Keratinocyte (primary cell): ENCODE measurements around the gene GPSM1. TPM values are rescaled to one million over a fixed set of nuclear protein-coding genes. Genes with fewer than 3 reads are reported as not detected.

Experiments used
- DNase-seq: peaks from one replicate; pipeline ENCODE4 v3.0.0-alpha.2; 2011; ENCODE audit warnings: low read depth, missing footprints, low spot score
- FAIRE-seq: peaks from 2 replicates; lab custom pipeline; 2011; peaks lifted over from hg19 to GRCh38; lab: Jason Lieb, UNC
- H2AFZ ChIP-seq: 2 replicates; pipeline ENCODE4 v1.6.0; 2012; ENCODE audit warnings: low read length, control low read depth, inconsistent platforms; ENCODE audit not compliant: control insufficient read depth
- H3K27ac ChIP-seq: 2 replicates; pipeline ENCODE4 v1.5.1; 2011; ENCODE audit warnings: low read length; ENCODE audit not compliant: control insufficient read depth, insufficient read depth
- H3K27me3 ChIP-seq: 3 replicates; pipeline ENCODE4 v1.6.0; 2011; ENCODE audit warnings: low read length; ENCODE audit not compliant: control insufficient read depth, insufficient read depth; ENCODE audit errors: extremely low read depth
- H3K36me3 ChIP-seq, 2 experiments: 2 replicates in 1 of 2; 3 replicates in 1 of 2; pipeline ENCODE4 v1.5.1; 2011; ENCODE audit warnings: low read length in 2 of 2, mild to moderate bottlenecking in 1 of 2; ENCODE audit not compliant: control insufficient read depth in 2 of 2, insufficient read depth in 2 of 2; ENCODE audit errors: extremely low read depth in 1 of 2
- H3K4me1 ChIP-seq: 3 replicates; pipeline ENCODE4 v1.5.1; 2011; ENCODE audit warnings: low read length; ENCODE audit not compliant: control insufficient read depth, insufficient read depth; ENCODE audit errors: extremely low read depth
- H3K4me2 ChIP-seq: 3 replicates; pipeline ENCODE4 v1.6.0; 2011; ENCODE audit warnings: low read depth, low read length; ENCODE audit not compliant: control insufficient read depth, insufficient read depth; ENCODE audit errors: extremely low read depth
- H3K4me3 ChIP-seq, 3 experiments: fragments of 200-600 bp in 1 of 3; sonication (generic) in 1 of 3; 2 replicates in 2 of 3; 3 replicates in 1 of 3; pipeline ENCODE4 v1.5.1; 2011 to 2016; ENCODE audit warnings: low read length in 3 of 3, mild to moderate bottlenecking in 3 of 3, control low read depth in 2 of 3, inconsistent platforms in 1 of 3, low read depth in 1 of 3, mixed read lengths in 1 of 3, mixed run types in 1 of 3, moderate library complexity in 1 of 3; ENCODE audit not compliant: control insufficient read depth in 2 of 3, insufficient read depth in 2 of 3; ENCODE audit errors: extremely low read depth in 1 of 3
- H3K79me2 ChIP-seq: 2 replicates; pipeline ENCODE4 v1.6.0; 2012; ENCODE audit warnings: low read length; ENCODE audit not compliant: control insufficient read depth, insufficient read depth
- H3K9ac ChIP-seq: 3 replicates; pipeline ENCODE4 v1.6.0; 2011; ENCODE audit warnings: low read length; ENCODE audit not compliant: control insufficient read depth, insufficient read depth; ENCODE audit errors: extremely low read depth
- H3K9me1 ChIP-seq: 3 replicates; pipeline ENCODE4 v1.6.0; 2011; ENCODE audit warnings: low read length; ENCODE audit not compliant: control insufficient read depth, insufficient read depth; ENCODE audit errors: extremely low read depth
- H3K9me3 ChIP-seq: 2 replicates; pipeline ENCODE4 v1.5.1; 2012; ENCODE audit warnings: low read depth, low read length; ENCODE audit not compliant: control insufficient read depth
- H4K20me1 ChIP-seq: 3 replicates; pipeline ENCODE4 v1.6.0; 2011; ENCODE audit warnings: low read length; ENCODE audit not compliant: control insufficient read depth, insufficient read depth; ENCODE audit errors: extremely low read depth
- EZH2 ChIP-seq: IDR thresholded peaks from one replicate; pipeline ENCODE4 v1.6.1; 2012; ENCODE audit warnings: inconsistent platforms, mild to moderate bottlenecking, low read length, moderate library complexity
- dilution Hi-C: fragments of 300-500 bp; cut with MboI; formaldehyde crosslinking; loops from one replicate; pipeline ENCODE4 v1.7.0; 2020; ENCODE audit warnings: low sequenced_read_pairs; ENCODE audit not compliant: extremely low pct_ligation_motif_present
- polyA plus RNA-seq, 5 experiments: library from polyadenylated mRNA; depleted of rRNA in 3 of 5; stranded (reverse) in 3 of 5; stranded (forward) in 1 of 5; unstranded in 1 of 5; fragments of >200 nt; gene quantifications; 1 replicate in 1 of 5; 2 replicates in 3 of 5; 3 replicates in 1 of 5; pipeline versions ENCODE4 v1.2.1 to v1.2.3, GENCODE V29; 2011 to 2012; ENCODE audit warnings: missing spikeins in 2 of 5, low read depth in 1 of 5, low replicate concordance in 1 of 5
- TF ChIP-seq, protein P1 (sequence below), 3 experiments: IDR thresholded peaks in 1 of 3; conservative IDR thresholded peaks in 1 of 3; optimal IDR thresholded peaks in 1 of 3; 2 replicates in 2 of 3; 3 replicates in 1 of 3; pipeline versions ENCODE3 to v1.5.1; 2011; ENCODE audit warnings: low read length in 3 of 3, mild to moderate bottlenecking in 3 of 3, moderate library complexity in 2 of 3, control low read depth in 1 of 3, inconsistent platforms in 1 of 3; ENCODE audit not compliant: insufficient read depth in 2 of 3; ENCODE audit errors: extremely low read depth in 1 of 3

GPSM1 gene
- polyA plus RNA-seq, 1 donor (not counting 4 experiments of a cell fraction or from before 2014, with no cell fraction given): 2.5 TPM

DNA sequence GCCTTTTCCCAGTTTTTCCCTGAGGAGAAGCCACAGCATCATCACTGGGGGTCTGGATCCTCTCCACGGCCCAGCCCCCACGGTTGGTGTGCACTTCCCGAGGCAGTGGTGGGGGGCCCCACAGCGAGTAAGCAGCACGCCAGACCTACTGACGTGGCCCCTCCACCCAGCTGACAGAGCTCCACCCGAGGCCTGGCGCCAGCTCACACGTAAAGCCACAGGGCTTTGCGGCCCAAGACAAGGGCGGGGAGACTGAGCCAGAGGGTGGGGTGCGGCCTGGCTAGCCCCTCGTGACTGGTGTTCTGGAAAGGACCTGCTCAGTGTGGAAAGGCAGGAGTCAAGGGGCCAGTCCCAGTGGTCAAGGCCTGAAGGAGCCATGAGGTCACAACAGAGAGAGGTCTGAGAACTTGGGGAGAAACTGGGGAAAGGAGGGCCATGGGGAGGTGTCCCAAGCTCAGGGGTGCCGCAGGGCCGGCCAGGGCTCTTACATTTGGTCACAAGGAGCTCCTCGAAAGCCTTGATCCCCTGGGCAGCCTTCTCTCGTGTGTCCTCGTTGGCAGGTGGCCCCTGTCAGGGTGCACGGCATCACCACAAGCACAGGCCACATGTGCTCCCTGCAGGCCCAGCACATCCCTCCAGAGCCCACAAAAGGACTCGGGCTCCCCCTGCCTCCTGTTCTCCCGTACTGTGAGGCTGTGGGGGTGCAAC lies 67.1 kb downstream of the GPSM1 start:
- dilution Hi-C loops: no loop called here
- no peak for FAIRE-seq
- H3K36me3 ChIP-seq: peaks cover 59% of the 10 kb centered on the region in 2 experiments

GRCh38 chr9:136395020-136395340 lies 67.6 kb downstream of the GPSM1 start:
- no peak for FAIRE-seq

More for the DNA sequence above, 67.1 kb downstream of the GPSM1 start:
- peaks cover 32% of the 10 kb centered on the region for H3K79me2 ChIP-seq
- peaks cover 4% of the 10 kb centered on the region for H3K9me1 ChIP-seq
- peaks cover 5% of the 10 kb centered on the region for H4K20me1 ChIP-seq
- peaks cover 8% of the 10 kb centered on the region for H3K4me1 ChIP-seq
- no peak overlapping the region for H3K4me3 ChIP-seq
- no peaks in the 10 kb centered on the region for H3K27me3 ChIP-seq
- H3K9me3 ChIP-seq: no peaks in the 10 kb centered on the region
- H2AFZ ChIP-seq: no peak overlapping the region
- DNase-seq: no peak
- TF ChIP-seq EZH2: no peak
- TF ChIP-seq, protein P1, sequence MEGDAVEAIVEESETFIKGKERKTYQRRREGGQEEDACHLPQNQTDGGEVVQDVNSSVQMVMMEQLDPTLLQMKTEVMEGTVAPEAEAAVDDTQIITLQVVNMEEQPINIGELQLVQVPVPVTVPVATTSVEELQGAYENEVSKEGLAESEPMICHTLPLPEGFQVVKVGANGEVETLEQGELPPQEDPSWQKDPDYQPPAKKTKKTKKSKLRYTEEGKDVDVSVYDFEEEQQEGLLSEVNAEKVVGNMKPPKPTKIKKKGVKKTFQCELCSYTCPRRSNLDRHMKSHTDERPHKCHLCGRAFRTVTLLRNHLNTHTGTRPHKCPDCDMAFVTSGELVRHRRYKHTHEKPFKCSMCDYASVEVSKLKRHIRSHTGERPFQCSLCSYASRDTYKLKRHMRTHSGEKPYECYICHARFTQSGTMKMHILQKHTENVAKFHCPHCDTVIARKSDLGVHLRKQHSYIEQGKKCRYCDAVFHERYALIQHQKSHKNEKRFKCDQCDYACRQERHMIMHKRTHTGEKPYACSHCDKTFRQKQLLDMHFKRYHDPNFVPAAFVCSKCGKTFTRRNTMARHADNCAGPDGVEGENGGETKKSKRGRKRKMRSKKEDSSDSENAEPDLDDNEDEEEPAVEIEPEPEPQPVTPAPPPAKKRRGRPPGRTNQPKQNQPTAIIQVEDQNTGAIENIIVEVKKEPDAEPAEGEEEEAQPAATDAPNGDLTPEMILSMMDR (optimal IDR thresholded peaks at IDR 0.05 in 1 of 3, IDR thresholded peaks at IDR 0.05 in 1 of 3, conservative IDR thresholded peaks at IDR 0.05 in 1 of 3; ENCODE audit: extremely low read depth in 1 of 3, insufficient read depth in 2 of 3, low read length in 3 of 3): no peak
- no peak overlapping the region for H3K27ac ChIP-seq
- no peak overlapping the region for H3K4me2 ChIP-seq
- H3K9ac ChIP-seq: no peak overlapping the region

More at GRCh38 chr9:136395020-136395340, 67.6 kb downstream of the GPSM1 start:
- no peak overlapping the region for H3K4me2 ChIP-seq
- no peak overlapping the region for H3K4me3 ChIP-seq
- no peaks in the 10 kb centered on the region for H3K27me3 ChIP-seq
- H3K27ac ChIP-seq: no peak overlapping the region
- no peaks in the 10 kb centered on the region for H3K9me3 ChIP-seq
- peaks cover 4% of the 10 kb centered on the region for H3K9me1 ChIP-seq
- H3K36me3 ChIP-seq: peaks cover 54 to 59% of the 10 kb centered on the region in 2 experiments
- TF ChIP-seq EZH2: no peak
- TF ChIP-seq, protein P1 (optimal IDR thresholded peaks at IDR 0.05 in 1 of 3, IDR thresholded peaks at IDR 0.05 in 1 of 3, conservative IDR thresholded peaks at IDR 0.05 in 1 of 3; ENCODE audit: extremely low read depth in 1 of 3, insufficient read depth in 2 of 3, low read length in 3 of 3): no peak
- H4K20me1 ChIP-seq: peaks cover 5% of the 10 kb centered on the region
- dilution Hi-C loops: no loop called here
- peaks cover 37% of the 10 kb centered on the region for H3K79me2 ChIP-seq
- H3K4me1 ChIP-seq: peaks cover 8% of the 10 kb centered on the region
- H3K9ac ChIP-seq: no peak overlapping the region
- no peak for DNase-seq
- no peak overlapping the region for H2AFZ ChIP-seq
